ENCODE measurements around the gene MATN4.

DNA sequence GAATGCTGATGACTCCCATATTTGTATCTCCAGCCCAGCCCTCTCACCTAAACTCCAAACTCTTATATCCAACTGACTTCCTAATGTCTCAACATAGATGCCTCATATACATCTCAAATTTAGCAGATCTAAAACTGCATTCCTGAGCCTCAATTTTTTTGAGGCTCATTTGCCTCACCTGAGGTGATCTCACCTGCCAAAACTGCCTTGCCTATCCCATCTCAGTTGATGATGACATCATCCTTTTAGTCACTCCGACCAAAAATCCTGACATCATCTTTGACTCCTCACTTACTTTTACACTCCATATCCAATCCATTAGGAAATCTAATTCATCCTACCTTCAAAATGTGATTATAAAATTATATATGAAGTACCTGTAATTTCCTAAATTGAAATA lies 28.1 kb downstream of the MATN4 start:
- TF ChIP-seq, protein P1, sequence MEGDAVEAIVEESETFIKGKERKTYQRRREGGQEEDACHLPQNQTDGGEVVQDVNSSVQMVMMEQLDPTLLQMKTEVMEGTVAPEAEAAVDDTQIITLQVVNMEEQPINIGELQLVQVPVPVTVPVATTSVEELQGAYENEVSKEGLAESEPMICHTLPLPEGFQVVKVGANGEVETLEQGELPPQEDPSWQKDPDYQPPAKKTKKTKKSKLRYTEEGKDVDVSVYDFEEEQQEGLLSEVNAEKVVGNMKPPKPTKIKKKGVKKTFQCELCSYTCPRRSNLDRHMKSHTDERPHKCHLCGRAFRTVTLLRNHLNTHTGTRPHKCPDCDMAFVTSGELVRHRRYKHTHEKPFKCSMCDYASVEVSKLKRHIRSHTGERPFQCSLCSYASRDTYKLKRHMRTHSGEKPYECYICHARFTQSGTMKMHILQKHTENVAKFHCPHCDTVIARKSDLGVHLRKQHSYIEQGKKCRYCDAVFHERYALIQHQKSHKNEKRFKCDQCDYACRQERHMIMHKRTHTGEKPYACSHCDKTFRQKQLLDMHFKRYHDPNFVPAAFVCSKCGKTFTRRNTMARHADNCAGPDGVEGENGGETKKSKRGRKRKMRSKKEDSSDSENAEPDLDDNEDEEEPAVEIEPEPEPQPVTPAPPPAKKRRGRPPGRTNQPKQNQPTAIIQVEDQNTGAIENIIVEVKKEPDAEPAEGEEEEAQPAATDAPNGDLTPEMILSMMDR (conservative IDR thresholded peaks at IDR 0.05): no peak
- no peak for TF ChIP-seq EZH2 (IDR thresholded peaks at IDR 0.05; ENCODE audit: low read depth)
